ENCODE data around the gene MAML2. TPM values are rescaled to one million over a fixed set of nuclear protein-coding genes. Genes with fewer than 3 reads are reported as not detected.

Gene MAML2
- total RNA-seq, 4 donors from 2014 or later: 17.6 to 31.6 (median 25.8) TPM

DNA sequence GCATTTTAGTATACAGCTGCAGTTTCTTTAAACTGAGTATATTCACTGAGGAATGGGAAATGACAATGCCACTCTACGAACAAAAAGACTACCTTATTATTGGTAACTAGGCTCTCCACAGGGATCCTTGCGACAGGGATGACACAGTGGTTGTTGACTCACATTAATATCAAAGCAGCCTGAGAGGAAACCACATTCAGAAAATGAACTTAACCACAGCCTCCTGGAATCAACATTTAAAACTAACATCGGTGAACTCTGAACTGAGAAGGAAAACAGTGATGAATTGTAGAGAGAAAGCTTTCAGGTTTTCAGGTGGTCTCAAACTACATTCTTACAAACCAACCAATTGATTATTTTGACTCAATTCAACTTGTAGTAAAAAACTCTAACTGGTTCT is 328.8 kb downstream of the MAML2 start:
- no peak for DNase-seq (ENCODE audit: low spot score in 2 of 2)
- WGBS, 2 donors: 71 to 80% methylated on average over 3 of the region's 3 CpGs
- H3K4me3 ChIP-seq (ENCODE audit: low read depth, poor library complexity, severe bottlenecking): no peak overlapping the region
- TF ChIP-seq CTCF (IDR thresholded peaks at IDR 0.05) (no peak), POLR2A (IDR thresholded peaks at IDR 0.05) (no peak)
- intact Hi-C loops (cut with DNase I; ENCODE audit: low total_unique reads): no loop called here

- WGBS, 2 donors: 70 to 75% methylated on average over 16 to 17 of the region's 17 CpGs
- DNase-seq (ENCODE audit: low spot score in 2 of 2): no peak
- no peak for TF ChIP-seq CTCF (IDR thresholded peaks at IDR 0.05)
- TF ChIP-seq POLR2A (IDR thresholded peaks at IDR 0.05): no peak
- intact Hi-C loops (cut with DNase I; ENCODE audit: low total_unique reads): no loop called here
- H3K4me3 ChIP-seq (ENCODE audit: low read depth, poor library complexity, severe bottlenecking): no peak overlapping the region
Observed at GRCh38 chr11:96013461-96014213, 329.4 kb downstream of the MAML2 start.

DNA sequence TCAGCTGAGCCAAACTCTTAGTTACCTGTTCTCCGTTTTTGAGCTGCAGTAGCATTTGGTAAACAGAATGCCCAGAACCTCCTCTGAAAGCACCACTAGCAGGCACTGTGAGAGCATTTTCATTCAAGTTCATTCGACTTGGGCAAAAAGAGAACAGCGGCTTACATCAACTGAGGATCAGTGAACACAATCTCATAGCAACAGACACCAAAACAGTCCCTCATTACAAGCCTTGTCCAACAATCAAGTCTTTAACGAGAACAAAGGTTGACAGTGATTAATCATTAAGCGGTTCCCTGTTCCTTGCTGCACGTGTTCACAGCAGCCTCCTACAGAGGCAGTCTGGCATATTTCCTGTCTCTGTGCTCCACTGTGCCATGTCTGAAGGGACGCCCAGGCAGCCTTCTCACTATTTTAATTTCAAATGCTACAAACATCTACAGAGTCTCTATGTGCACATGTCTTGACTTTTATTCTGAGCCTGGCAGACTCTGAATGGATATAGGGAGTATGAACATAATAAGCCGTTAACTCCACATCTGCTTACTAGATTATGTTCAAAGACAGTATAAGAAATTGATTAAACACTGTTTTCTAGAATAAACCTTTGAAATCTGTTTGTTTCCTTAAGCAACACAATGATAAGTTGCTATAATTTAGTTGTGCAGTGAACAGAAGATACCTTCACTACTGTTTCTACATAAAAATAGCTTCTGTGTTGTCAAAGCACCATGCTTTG is 330.7 kb downstream of the MAML2 start:
- 5 to 6% methylated on average over 8 of the region's 8 CpGs for WGBS, 2 donors
- H3K4me3 ChIP-seq (ENCODE audit: low read depth, poor library complexity, severe bottlenecking): no peak overlapping the region
- intact Hi-C loops (cut with DNase I; ENCODE audit: low total_unique reads): no loop called here
- DNase-seq (ENCODE audit: low spot score in 2 of 2): peak in 1 of 2 donors; percentile 32
- TF ChIP-seq CTCF (IDR thresholded peaks at IDR 0.05) (peak in 1 of 3 donors; percentile 69), POLR2A (IDR thresholded peaks at IDR 0.05) (no peak)

- intact Hi-C loops (cut with DNase I; ENCODE audit: low total_unique reads): no loop called here
- DNase-seq (ENCODE audit: low spot score in 2 of 2): no peak
- no peak overlapping the region for H3K4me3 ChIP-seq (ENCODE audit: low read depth, poor library complexity, severe bottlenecking)
- no peak for TF ChIP-seq POLR2A (IDR thresholded peaks at IDR 0.05)
- no peak for TF ChIP-seq CTCF (IDR thresholded peaks at IDR 0.05)
Observed at GRCh38 chr11:96010683-96011082, 332.3 kb downstream of the MAML2 start.

GRCh38 chr11:96008161-96008720 is 334.8 kb downstream of the MAML2 start:
- 70 to 71% methylated on average over 3 of the region's 3 CpGs for WGBS, 2 donors
- intact Hi-C loops (cut with DNase I; ENCODE audit: low total_unique reads): no loop called here
- TF ChIP-seq CTCF (IDR thresholded peaks at IDR 0.05) (no peak), POLR2A (IDR thresholded peaks at IDR 0.05) (no peak)
- no peak for DNase-seq (ENCODE audit: low spot score in 2 of 2)
- no peak overlapping the region for H3K4me3 ChIP-seq (ENCODE audit: low read depth, poor library complexity, severe bottlenecking)
